Parathyroid adenoma (tissue), 2 donors: ENCODE data around the gene SSRP1.

Source experiments
- H2AFZ ChIP-seq: fragments of 300-600 bp; sonication (generic); one replicate; pipeline ENCODE4 v1.7.0; 2017; ENCODE audit warnings: antibody characterized with exemption, mild to moderate bottlenecking
- H3K27ac ChIP-seq: fragments of 300-600 bp; sonication (generic); one replicate; pipeline ENCODE4 v1.7.0; 2017
- H3K27me3 ChIP-seq: fragments of 300-600 bp; sonication (generic); one replicate; pipeline ENCODE4 v1.7.0; 2017; ENCODE audit warnings: low read length; ENCODE audit not compliant: control insufficient read depth, insufficient read depth
- H3K36me3 ChIP-seq: fragments of 300-600 bp; sonication (generic); one replicate; pipeline ENCODE4 v1.7.0; 2017; ENCODE audit warnings: low read length; ENCODE audit not compliant: control insufficient read depth, insufficient read depth
- H3K4me1 ChIP-seq: fragments of 300-600 bp; sonication (generic); one replicate; pipeline ENCODE4 v1.7.0; 2017; ENCODE audit warnings: control low read depth
- H3K4me2 ChIP-seq: fragments of 300-600 bp; sonication (generic); one replicate; pipeline ENCODE4 v1.7.0; 2017; ENCODE audit warnings: low read length
- H3K4me3 ChIP-seq: fragments of 300-600 bp; sonication (generic); one replicate; pipeline ENCODE4 v1.7.0; 2017; ENCODE audit warnings: low read depth, low read length
- H3K79me2 ChIP-seq: fragments of 300-600 bp; sonication (generic); one replicate; pipeline ENCODE4 v1.7.0; 2017; ENCODE audit warnings: control low read depth
- H3K9ac ChIP-seq: fragments of 300-600 bp; sonication (generic); one replicate; pipeline ENCODE4 v1.7.0; 2017; ENCODE audit warnings: mild to moderate bottlenecking
- H3K9me3 ChIP-seq: fragments of 300-600 bp; sonication (generic); one replicate; pipeline ENCODE4 v1.7.0; 2017; ENCODE audit warnings: low read length; ENCODE audit not compliant: control insufficient read depth
- CTCF ChIP-seq: fragments of 300-600 bp; sonication (generic); IDR thresholded peaks from one replicate; pipeline ENCODE4 v1.7.0; 2017; ENCODE audit warnings: antibody characterized with exemption, mild to moderate bottlenecking
- donor health status: primary hyperparathyroidism.

Gene SSRP1

GRCh38 chr11:57327721-57328120 lies 8.0 kb downstream of the SSRP1 start:
- H3K9me3 ChIP-seq = no peaks in the 10 kb centered on the region
- no peaks in the 10 kb centered on the region for H3K36me3 ChIP-seq
- H3K4me3 ChIP-seq = no peak overlapping the region
- H2AFZ ChIP-seq = no peak overlapping the region
- TF ChIP-seq CTCF = no peak
- H3K4me2 ChIP-seq = no peak overlapping the region
- H3K79me2 ChIP-seq = no peaks in the 10 kb centered on the region
- H3K9ac ChIP-seq = no peak overlapping the region
- H3K27ac ChIP-seq = no peak overlapping the region
- H3K4me1 ChIP-seq = peaks cover 9% of the 10 kb centered on the region
- no peaks in the 10 kb centered on the region for H3K27me3 ChIP-seq

GRCh38 chr11:57325735-57326048 lies 10.0 kb downstream of the SSRP1 start:
- Histone ChIP-seq H3K4me3 (peak overlapping the region; percentile 60), H3K4me2 (peak overlapping the region; percentile 75), H3K27ac (peak overlapping the region; percentile 91), H2AFZ (peak overlapping the region; percentile 77), H3K9me3 (no peaks in the 10 kb centered on the region), H3K4me1 (peaks cover 9% of the 10 kb centered on the region), H3K36me3 (no peaks in the 10 kb centered on the region), H3K79me2 (peaks cover 2% of the 10 kb centered on the region), H3K27me3 (no peaks in the 10 kb centered on the region), H3K9ac (no peak overlapping the region)
- TF ChIP-seq CTCF = no peak

- Histone ChIP-seq H3K27me3 (no peaks in the 10 kb centered on the region), H3K9me3 (no peaks in the 10 kb centered on the region), H3K27ac (peak within 1 kb of the TSS; percentile 91), H2AFZ (peak within 1 kb of the TSS; percentile 77), H3K4me3 (peak within 1 kb of the TSS; percentile 60), H3K79me2 (peaks cover 2% of the 10 kb centered on the region), H3K4me2 (peak within 1 kb of the TSS; percentile 75), H3K36me3 (no peaks in the 10 kb centered on the region), H3K9ac (peak within 1 kb of the TSS; percentile 72), H3K4me1 (peaks cover 9% of the 10 kb centered on the region)
- no peak for TF ChIP-seq CTCF
Observed at GRCh38 chr11:57324886-57325734, 10.6 kb downstream of the SSRP1 start, which contains the start of gene TNKS1BP1. TSS of gene TNKS1BP1 (minus strand) at chr11:57324952. CDS start at chr11:57321885, 3,067 bp downstream.

GRCh38 chr11:57324154-57324885 lies 11.4 kb downstream of the SSRP1 start:
- Histone ChIP-seq H3K4me1 (peaks cover 9% of the 10 kb centered on the region), H3K4me2 (peak overlapping the region; percentile 73), H3K36me3 (no peaks in the 10 kb centered on the region), H3K27ac (peak overlapping the region; percentile 90), H3K79me2 (peaks cover 2% of the 10 kb centered on the region), H3K9ac (peak overlapping the region; percentile 46), H3K9me3 (no peaks in the 10 kb centered on the region), H3K27me3 (no peaks in the 10 kb centered on the region), H2AFZ (peak overlapping the region; percentile 62), H3K4me3 (peak overlapping the region; percentile 57)
- TF ChIP-seq CTCF = no peak
